ENCODE measurements around the gene DAND5.

The DAND5 gene

DNA sequence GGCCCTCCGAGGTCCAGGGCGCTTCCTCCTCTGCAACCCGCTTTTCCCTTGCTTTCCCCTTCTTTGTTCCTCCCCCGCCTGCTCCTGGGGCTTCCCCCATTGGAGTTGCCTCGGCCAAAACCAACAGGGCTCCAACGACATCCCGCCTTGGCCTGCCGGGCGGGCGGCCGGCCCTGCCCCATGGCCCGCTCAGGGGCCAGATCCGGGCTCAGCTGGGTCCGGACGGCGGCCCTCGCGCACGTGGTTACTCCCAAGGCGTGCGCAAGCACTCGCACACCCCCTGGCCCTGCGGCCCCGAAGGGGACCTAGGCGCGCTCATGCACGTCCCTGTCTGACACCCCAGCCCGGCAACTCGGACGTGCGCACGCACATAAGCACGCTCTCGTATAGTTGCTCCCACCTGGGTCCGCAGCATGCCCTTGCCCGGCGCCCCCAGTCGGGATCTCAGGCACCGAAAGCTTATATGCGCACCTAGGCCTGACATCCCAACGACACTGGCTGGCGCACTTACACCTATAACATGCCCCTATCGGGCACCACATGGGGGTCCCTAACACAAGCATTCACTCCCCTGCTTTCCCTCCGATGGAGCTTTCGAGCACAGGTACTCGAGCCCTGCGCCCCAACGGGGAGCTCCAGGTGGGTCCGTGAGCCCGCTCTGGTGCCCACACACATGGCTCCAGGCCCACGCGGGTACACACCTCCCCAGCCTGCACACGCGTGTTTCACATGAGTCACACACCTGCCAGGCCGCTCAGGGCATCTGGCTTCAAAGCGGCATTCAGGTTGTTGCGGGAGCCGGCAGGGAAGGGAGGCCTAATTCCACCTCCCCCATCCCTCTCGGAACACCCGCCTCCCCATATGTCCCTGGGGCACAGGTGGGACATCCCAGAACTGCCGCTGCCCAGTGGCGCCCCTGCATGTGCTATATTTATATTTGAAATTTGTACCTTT, 40.9 kb downstream of the DAND5 start:
- DNase-seq (ENCODE audit: low read depth) = no peak

DNA sequence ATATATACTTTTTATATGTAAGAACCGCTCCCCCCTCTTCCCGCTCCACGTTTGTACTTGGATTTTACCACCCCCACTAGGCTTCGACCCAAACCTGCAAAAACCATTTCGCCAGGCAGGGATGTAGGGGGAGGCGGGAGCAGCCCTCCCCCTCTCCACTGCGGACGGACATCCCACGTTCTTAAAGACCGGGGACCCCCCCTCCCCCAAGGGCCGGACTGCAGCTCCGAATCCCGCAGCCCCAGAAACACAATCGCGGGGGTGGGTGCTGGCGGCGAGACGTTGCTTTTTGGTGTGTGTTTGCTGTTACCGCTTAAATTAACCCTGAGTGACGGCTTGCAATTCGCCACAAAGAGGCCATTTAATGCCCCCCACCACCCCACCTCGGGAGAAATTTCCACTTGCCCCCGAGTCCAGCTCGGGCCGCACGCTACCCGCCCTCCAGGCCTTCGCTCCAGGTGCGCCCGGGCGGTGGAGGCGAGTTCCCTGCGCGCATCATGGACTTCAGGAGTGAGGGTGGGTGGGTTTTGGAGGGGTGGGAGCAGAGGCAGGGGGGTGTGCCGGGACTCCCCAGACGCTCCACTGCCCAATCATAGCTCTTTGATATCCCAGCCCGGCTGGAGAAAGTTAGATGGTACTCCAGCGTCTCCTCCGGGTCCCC, 41.7 kb downstream of the DAND5 start:
- DNase-seq (ENCODE audit: low read depth) = no peak

DNA sequence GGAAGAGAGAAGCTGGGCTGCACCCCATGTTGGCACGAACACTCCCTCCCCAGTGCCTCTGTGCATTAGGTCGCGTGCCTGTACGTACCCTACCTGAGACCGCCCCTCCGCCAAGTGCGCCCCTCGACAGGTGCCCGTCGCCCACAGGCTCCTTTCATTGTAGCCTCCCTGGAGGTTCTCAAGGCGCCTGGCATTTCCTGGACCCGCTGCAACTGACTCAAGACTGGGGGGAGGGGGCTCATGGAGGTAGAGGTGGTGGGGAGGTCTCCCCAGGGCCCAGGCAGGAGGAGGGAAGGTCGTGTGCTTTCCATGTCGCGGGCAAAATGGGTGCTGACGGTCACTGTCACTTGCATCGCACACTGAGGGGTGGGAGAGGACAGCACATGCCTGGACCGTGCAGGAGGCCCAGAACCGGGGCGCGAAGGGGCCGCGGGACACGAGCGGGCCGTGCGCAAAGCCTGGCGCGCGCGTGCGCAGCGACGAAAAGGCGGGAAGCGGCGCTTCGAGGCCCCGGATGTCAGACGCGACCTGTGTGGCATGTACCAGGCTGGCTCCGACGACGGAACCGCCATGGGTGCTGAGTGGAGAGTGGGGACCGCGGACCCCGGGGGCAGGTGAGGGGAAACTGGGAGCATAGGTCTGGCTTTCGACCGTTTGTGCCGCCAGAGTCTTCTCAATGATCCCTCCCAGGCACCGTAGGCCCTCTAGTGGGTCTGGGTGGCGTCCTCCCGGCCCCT, 42.4 kb downstream of the DAND5 start:
- DNase-seq (ENCODE audit: low read depth) = no peak

DNA sequence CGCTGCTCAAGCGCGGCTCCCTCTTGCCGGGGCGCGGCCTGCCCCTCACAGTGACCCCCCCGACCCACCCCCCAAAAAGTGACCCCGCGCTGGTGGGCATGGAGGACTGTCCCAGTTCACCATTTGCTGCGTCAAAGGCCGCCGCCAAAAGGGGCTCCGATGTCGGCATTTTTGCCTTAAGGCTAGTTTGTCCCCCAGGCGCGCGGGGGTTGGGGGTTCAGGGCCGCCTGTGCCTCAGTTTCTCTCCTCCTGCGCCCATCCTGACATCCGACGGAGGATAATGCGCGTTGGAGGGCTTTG, 43.0 kb downstream of the DAND5 start:
- DNase-seq (ENCODE audit: low read depth) = no peak

DNA sequence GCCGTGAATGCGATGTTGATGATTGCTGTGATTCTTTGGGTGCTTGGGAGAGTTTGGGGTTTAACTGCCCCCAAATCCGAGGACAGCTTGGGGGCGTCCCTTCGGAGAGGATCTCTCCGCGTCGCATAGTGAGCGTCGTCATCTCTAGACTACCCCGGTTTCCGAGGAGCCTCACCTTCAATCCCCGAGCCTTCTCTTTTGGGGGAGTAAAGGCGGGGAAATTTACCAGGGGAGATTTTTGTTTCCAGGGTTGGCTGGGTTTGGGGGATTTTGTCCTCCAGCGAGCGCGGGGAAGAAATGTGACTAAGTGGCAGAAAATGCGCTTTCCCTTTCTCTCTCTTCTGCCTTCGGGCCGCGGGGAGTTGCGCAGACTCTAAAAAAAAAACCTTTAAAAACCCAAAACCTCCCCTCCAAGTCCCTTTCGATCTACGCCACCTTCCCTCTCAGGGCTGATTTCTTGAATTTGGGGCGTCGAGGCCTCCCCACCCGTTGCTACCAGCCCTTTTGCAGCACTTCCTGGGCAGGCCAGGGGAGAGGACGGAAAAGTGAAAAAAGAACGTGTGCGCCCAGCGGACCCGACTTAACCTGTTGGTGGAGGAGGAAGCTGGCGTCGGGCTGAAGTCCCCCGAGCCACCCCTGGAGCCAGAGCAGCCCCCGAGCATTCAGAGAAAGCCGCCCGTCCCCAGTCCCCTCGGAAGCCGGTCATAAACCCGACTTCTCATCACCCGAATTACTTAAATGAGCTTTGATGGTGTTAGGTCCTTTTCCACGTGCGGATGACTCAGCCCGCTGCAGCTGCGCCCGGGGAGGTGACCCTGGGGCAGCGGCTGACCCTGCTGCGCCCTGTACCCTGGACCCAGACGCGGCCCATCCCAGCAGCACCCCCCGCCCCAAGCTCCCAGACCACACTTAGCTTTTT, 43.6 kb downstream of the DAND5 start:
- DNase-seq (ENCODE audit: low read depth) = no peak

DNA sequence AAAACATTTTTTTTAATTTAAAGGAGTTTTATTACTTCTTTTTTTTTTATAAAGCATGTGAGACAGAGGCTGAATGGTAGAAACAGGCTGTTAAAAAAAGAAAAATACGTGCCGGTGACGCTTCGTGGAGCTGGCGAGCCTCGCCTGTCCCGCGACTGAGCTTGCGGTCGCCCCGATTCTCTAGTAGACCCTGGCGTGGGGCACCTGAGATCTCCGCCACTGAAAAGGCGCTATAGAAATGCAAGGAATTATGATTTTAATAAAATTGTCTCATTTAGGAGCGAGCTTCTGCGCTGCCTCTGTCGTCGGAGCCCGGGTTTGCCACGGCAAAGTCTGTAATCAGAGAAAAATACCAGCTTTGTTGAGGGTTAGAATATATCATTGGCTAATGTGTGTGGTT, 44.3 kb downstream of the DAND5 start:
- no peak for DNase-seq (ENCODE audit: low read depth)

DNA sequence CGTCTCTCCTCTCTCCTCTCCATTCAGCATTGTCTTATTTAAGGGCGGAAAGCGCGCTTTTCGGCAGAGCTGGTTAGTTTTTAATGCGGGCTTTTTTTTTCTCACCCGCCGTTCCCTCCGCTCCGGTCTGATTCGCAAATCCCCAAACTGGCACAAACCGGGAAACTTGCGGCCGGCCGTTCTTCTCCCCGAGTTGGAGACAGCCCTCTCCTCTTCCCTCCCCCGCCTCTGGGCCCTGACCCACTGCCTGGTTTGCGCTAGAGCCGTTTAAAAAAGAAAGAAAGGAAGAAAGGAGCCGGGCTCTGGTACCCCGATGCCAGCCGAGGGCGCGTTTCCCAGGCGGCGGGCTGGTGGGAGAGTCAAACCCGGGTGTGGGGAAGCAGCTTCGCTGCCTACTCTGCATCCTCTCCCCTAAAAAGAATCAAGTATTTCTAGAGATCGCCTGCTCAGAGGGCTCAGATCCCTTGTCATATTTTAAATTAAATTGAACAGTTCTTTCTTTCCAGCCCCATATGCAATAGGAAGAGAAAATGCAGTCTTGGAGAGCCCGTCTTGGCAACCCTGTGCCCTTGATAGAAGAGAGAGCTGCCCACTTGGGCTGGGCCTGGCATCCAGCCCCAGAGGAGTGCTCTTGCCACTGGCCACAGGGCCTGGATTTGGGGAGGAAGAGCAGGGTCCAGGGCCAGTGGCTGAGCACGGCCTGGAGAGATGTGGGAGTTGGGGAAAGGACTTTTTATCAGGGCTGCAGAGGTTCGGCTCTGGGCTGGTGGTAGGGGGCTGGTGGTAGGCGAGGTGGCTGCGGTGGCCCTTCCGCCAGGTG, 44.9 kb downstream of the DAND5 start:
- no peak for DNase-seq (ENCODE audit: low read depth)

DNA sequence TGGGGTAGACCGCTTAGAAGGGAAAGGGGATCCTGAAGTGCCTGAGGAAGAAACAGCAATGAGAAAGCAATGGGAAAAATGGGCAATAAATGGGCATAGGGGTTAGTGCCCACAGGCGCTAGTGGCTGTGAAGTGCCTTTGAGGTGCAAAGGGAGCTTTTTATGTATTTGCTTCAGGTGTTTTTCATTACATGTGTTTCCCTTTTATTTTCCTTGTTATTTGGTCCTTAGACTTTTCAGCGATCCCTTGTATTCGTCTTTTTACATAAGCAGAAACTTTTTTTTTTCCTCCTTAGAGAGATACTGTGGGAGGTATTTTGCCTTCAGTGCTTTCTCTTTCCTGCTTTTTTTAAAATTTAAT, 45.5 kb downstream of the DAND5 start:
- no peak for DNase-seq (ENCODE audit: low read depth)

DNA sequence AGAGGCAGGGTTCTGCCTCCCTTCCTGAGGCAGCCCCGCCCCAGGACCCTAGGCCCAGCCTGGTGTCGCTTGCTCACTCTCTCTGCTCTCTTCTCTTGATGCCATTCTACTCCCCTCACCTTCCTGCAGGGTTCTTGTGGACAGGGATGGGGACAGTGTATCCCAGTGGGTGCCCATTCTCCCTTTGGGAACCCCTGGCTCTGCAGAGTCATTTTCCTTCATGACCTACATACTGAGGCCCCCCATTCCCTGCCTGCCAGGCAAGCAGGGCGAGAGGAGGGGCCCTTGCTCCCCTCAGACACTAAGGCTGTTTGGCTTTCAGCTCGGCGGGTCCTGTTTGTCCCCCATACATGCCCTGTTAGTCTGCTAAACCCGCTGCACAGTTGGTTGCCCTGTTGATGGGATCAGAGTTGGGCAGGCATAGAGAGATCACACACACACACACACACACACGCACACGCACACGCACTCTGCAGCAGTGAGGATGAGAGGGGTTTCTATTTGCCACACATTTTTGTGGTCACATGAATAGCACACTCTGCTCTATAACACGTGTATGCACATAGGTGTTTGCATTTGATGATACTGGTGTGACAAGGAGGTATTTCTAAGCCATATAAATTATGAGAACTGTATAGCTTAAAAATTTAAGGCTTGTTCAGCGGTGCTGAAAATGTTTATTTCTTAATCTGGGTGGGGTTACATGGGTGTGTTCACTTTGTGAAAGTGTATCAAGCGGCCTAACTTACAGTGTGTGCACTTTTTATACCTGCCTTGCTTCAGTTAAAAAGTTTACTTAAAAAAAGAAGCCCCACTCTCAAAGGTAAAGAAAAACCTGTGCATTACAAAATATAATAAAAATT, 46.2 kb downstream of the DAND5 start:
- DNase-seq (ENCODE audit: low read depth) = no peak

DNA sequence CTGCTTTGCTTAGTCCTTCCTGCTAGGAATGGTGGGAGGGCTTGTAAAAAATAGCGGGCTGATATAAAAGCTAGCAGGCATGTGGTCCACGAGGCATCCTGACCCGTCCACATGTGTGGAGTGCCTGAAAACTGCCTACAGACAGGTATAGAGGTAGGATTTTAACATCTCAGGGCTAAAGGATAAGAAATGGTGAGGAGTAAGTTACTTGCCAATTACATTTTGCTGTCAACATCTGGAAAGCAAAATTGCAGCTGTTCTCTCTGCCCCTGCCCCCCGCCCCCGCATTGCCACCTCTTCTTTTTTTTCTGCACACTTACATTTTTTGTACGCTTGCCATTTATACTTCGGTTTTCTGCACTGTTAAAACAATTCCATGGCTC, 46.9 kb downstream of the DAND5 start:
- no peak for DNase-seq (ENCODE audit: low read depth)

DNA sequence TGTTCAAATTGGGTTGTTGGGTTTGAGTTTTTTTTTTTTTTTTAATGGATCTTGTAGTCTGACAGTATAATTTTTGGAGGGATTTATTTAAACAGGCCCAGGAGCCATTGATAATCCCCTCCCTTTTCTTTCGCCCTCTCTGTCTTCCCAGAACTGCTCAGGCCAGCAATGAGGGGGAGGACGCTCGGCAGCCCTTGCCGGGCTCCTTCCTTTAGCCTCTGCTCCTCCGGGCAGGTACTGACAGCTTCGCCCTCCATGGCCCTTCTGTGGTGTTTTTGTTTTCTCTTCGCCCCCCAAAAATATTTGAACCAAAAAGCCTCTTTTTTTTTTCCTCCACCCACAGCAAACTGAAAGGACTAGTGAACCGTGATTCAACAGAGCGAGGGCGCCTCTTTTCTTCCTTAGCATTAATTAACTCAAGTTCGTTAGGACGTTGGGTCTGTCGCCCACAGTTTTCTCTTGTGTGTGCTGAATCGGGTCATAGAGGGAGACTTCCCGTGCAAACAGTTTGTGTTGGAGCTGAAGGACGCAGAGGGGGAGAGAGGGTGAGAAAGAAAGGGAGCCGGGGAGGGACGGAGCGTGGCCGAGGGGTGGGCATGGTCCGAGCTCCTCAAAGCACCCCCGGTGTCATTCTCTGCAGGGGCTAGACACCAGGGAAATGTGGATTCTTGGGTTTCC, 47.4 kb downstream of the DAND5 start:
- no peak for DNase-seq (ENCODE audit: low read depth)

DNA sequence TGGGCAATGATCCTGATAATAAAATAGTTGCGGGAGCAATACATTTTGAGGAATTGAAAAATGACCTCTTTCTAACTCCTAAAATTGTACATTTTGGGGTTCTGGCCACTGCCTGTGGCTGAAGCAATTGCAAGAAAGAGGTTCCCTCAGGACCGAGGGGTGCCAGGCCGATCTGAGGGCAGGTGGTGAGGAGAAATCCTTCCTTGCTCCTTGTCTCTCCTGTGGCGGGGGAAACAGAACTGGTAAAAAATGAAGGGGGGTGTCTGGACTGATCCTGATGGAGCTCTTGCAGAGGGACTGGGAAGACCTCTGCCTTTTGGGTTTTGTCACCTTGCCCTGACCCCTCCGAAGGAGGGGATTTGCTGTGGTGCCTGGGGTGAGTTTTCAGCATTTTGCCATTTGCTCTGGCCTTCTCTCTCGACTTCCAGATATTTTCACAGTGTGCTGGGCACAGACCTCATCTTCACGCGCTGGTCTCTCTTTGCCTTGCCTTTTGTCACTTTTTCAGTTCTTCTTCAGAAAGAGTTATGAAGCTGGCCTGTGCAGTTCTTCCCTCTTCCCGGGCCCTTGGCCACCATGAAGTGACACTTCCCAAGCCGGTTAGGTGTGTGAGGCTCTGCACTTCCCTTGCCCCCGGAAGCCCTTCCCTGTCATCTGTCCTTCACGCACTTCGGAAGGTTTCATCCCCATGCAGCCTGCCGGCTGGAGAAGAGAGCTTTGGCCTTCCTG, 48.1 kb downstream of the DAND5 start:
- DNase-seq (ENCODE audit: low read depth) = no peak

DNA sequence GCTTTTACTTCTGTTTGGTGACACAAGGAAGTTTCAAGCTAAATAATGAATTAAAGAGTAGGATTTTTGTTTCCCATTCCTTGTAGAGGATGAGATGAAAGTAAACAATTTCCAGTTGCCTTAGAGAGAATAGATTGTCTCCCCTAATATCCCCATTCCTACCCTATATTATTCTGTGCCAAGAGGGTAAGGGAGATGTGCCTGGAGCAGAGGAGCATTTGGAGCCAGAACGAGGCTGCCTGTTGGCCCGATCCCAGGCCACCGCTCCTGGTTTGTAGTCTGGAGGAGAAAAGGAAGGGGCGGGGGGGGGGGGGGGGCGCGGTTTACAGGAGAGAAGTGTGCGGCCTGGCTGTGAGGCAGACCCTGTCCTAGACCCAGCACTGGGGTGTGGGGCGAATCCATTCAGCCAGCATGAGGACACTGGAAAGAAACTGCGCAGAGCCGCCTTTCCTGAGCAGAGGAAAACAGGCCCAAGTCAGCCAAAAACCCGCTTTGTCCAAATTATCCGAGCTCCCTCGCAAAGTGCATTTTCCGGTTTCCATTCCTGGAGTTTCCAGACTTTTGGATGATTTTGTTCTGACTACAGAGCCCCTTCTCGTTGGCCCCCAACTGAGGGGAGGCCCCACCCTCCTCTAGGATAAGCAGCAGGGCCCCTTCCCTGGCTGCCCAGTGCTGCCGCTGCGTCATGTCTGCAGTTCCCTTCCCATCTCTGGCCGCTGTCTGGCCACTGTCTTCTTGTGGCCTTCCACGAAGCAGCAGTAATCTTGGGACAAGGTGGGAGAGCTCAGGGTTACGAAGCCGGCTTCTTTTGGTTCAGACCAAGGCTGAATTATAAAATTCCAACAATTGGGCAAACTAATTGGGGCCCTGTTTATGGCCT, 48.9 kb downstream of the DAND5 start:
- no peak for DNase-seq (ENCODE audit: low read depth)

DNA sequence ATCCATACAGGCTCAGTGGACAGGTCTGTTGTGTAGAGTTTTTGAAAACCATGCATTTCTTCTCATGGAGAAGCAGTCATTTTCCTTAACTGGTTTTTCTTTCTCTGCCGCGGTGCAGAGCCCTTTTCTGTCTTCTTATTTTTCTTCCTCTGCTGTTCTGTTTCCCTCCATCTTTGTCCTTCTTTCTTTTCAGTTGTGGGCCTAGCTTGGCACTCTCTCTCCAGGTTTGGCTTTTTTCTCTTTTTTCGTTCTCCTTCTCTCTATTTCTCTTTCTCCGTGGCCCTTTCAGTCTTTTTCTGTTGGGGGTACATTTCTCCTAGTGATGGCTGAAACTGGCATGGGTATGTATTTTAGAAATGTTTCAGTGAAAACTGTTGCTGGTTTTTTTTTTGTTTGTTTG, 50.0 kb downstream of the DAND5 start:
- DNase-seq (ENCODE audit: low read depth) = no peak

DNA sequence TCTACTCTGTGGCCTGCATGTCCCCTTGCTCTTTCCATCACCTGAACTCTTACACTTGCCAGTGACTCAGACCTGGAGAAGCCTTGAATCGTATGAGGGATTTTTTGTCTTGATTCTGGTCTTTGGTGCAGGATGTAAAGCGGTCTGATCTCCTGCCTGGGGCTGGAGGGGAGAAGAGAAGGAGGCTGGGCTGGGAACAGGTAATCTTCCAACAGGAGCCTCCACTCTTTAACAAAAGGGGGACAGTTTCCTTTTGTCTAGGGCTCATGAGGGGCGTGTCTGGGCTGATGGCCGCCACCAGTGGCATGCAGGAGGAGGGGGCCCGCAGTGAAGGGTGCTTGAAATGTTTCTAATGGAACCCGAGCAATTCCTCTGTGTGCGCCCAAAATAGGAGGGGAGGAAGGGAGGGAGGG, 50.6 kb downstream of the DAND5 start:
- DNase-seq (ENCODE audit: low read depth) = no peak

DNA sequence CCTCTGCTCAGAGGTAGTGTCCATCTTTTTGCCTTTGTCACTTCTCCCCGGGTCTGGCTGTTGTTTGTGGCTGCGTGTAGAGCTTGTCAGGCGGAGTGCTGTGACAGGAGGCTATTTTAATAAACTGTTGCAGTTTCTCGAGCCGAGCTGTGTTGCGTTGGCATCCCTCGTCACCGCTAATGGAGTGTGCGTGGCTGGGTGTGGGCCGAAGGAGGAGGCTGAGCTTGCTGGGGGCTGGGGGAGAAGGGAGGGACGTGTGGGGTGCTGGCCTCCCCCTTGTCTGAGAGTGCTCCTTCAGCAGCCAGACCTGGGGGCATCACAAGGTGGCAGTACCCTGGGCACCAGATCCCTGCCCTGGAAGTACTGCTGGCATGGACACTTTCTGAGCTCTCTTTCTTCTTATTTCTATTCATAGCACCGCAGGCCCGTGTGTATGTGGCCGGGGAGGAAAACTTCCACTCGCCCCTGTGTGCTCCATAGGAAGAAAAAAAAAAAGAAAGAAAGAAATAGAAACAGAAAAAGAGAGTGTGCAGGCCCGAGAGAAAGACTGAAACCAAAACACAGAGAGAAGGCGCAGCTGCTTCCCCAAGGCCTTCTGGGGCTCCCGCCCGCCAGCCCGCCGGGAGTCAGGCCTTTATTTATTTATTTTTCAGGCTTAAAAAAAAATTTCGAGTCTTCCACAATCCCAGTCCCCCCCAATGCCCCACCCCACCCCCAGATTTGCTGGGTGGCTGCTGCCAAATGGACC, 52.9 kb downstream of the DAND5 start:
- no peak for DNase-seq (ENCODE audit: low read depth)

Measured in activated gamma-delta T cell treated with anti-CD3 and anti-CD28 coated beads, Interleukin-2, amount 50 U/mL, for 16 hours (primary cell).